PC-3 (cell line): ENCODE results near the gene EBPL. TPM values are rescaled to one million over a fixed set of nuclear protein-coding genes. Genes with fewer than 3 reads are reported as not detected.

Experiments
- ATAC-seq: fragments of 200-7000 bp; cut with Tn5 transposase; 2 replicates; pipeline ENCODE4 v1.9.1; 2020; ENCODE audit warnings: mild to moderate bottlenecking, moderate library complexity
- BruUV-seq: library from RNA; stranded (reverse); fragments of 400-500 nt; replicated peaks from 2 replicates; lab custom pipeline; 2021; lab: Mats Ljungman, UMichigan
- CTCF ChIA-PET: fragments of 300-600 bp; sonication (Branson Sonifier 250); formaldehyde crosslinking; loops from one replicate; lab custom pipeline; 2022; ENCODE audit warnings: antibody characterized with exemption; lab: Charles Lee
- POLR2A ChIA-PET: fragments of 300-600 bp; sonication (Branson Sonifier 250); formaldehyde crosslinking; loops from one replicate; lab custom pipeline; 2022; ENCODE audit warnings: antibody characterized with exemption; ENCODE audit not compliant: unreplicated experiment; lab: Charles Lee
- DNase-seq: peaks from one replicate; pipeline ENCODE4 v3.0.0-alpha.2; 2015
- H2AFZ ChIP-seq: fragments of 300-600 bp; sonication (generic); 2 replicates; pipeline ENCODE4 v1.6.0; 2016; ENCODE audit warnings: antibody characterized with exemption, low read length
- H3F3A ChIP-seq: fragments of 300-600 bp; sonication (generic); one replicate; pipeline ENCODE4 v1.6.0; 2017; ENCODE audit warnings: antibody characterized with exemption, low read length, control low read depth, mild to moderate bottlenecking; ENCODE audit not compliant: unreplicated experiment
- H3K27ac ChIP-seq: fragments of 300-600 bp; sonication (generic); 2 replicates; pipeline ENCODE4 v1.5.1; 2016; ENCODE audit warnings: mild to moderate bottlenecking, low read length
- H3K27me3 ChIP-seq: fragments of 300-600 bp; sonication (generic); 2 replicates; pipeline ENCODE4 v1.6.1; 2016; ENCODE audit warnings: low read length, mixed read lengths
- H3K36me3 ChIP-seq: fragments of 300-600 bp; sonication (generic); 2 replicates; pipeline ENCODE4 v1.6.1; 2016; ENCODE audit warnings: low read depth, mixed run types, low read length, mixed read lengths
- H3K4me1 ChIP-seq: fragments of 300-600 bp; sonication (generic); 2 replicates; pipeline ENCODE4 v1.5.1; 2016; ENCODE audit warnings: low read length; ENCODE audit not compliant: insufficient read depth
- H3K4me2 ChIP-seq: fragments of 300-600 bp; sonication (generic); 2 replicates; pipeline ENCODE4 v1.6.0; 2016; ENCODE audit warnings: low read length
- H3K4me3 ChIP-seq: fragments of 300-600 bp; sonication (generic); 2 replicates; pipeline ENCODE4 v1.5.1; 2016; ENCODE audit warnings: mild to moderate bottlenecking, low read length, mixed read lengths
- H3K79me2 ChIP-seq: fragments of 300-600 bp; sonication (generic); 2 replicates; pipeline ENCODE4 v1.6.1; 2017; ENCODE audit warnings: low read length, mixed read lengths
- H3K9ac ChIP-seq: fragments of 300-600 bp; sonication (generic); 2 replicates; pipeline ENCODE4 v1.6.0; 2016; ENCODE audit warnings: mild to moderate bottlenecking, low read length
- H3K9me2 ChIP-seq: fragments of 300-600 bp; sonication (generic); replicated peaks from 2 replicates; pipeline ENCODE4 v1.6.1; 2016; ENCODE audit warnings: mixed run types, low read length, mixed read lengths
- H3K9me3 ChIP-seq: fragments of 300-600 bp; sonication (generic); 2 replicates; pipeline ENCODE4 v1.6.1; 2016; ENCODE audit warnings: low read length, mixed read lengths
- H4K20me1 ChIP-seq: fragments of 300-600 bp; sonication (generic); 2 replicates; pipeline ENCODE4 v1.6.1; 2016; ENCODE audit warnings: low read length, mixed read lengths
- CTCF ChIP-seq: fragments of 300-600 bp; sonication (generic); conservative IDR thresholded peaks from 2 replicates; pipeline ENCODE4 v1.5.1; 2017; ENCODE audit warnings: antibody characterized with exemption, low read depth, mild to moderate bottlenecking, low read length
- EZH2 ChIP-seq: fragments of 300-600 bp; sonication (generic); IDR thresholded peaks from one replicate; pipeline ENCODE4 v1.6.1; 2017; ENCODE audit warnings: antibody characterized with exemption, mild to moderate bottlenecking, low read length; ENCODE audit not compliant: unreplicated experiment
- EZH2phosphoT487 ChIP-seq: fragments of 300-600 bp; sonication (generic); IDR thresholded peaks from 2 replicates; pipeline ENCODE4 v1.6.1; 2018; ENCODE audit warnings: mild to moderate bottlenecking, antibody characterized with exemption, low read length, borderline replicate concordance
- intact Hi-C: fragments of 100-400 bp; cut with micrococcal nuclease; formaldehyde crosslinking; loops from 2 replicates; pipeline ENCODE4 v1.9.0; 2023
- total RNA-seq: library from RNA; depleted of rRNA; stranded (reverse); fragments of >200 nt; gene quantifications from 2 replicates; pipeline ENCODE4 v1.2.3, GENCODE V29; 2014

EBPL gene
- total RNA-seq, 1 experiment from 2014 or later = 108 TPM

GRCh38 chr13:49643035-49643646, 48.1 kb downstream of the EBPL start:
- no peaks in the 10 kb centered on the region for H3K9me3 ChIP-seq
- no peak overlapping the region for H3K4me3 ChIP-seq
- H2AFZ ChIP-seq = no peak overlapping the region
- H4K20me1 ChIP-seq = no peaks in the 10 kb centered on the region
- no TSS peak for BruUV-seq
- no peaks in the 10 kb centered on the region for H3K79me2 ChIP-seq
- ChIA-PET CTCF (no interaction called here), POLR2A (no interaction called here)
- ATAC-seq (no peak), DNase-seq (no peak)
- intact Hi-C loops = no loop called here
- no peaks in the 10 kb centered on the region for H3K27me3 ChIP-seq
- no peak overlapping the region for H3K27ac ChIP-seq
- H3K9ac ChIP-seq = no peak overlapping the region
- H3K4me2 ChIP-seq = no peak overlapping the region
- H3F3A ChIP-seq = no peaks in the 10 kb centered on the region
- no peaks in the 10 kb centered on the region for H3K9me2 ChIP-seq
- H3K4me1 ChIP-seq = peaks cover 4% of the 10 kb centered on the region; the same call in 1 of the 2 replicates
- TF ChIP-seq CTCF (no peak), EZH2phosphoT487 (no peak), EZH2 (no peak)
- no peaks in the 10 kb centered on the region for H3K36me3 ChIP-seq

- intact Hi-C loops = no loop called here
- H3K9ac ChIP-seq = no peak overlapping the region
- no peaks in the 10 kb centered on the region for H4K20me1 ChIP-seq
- TF ChIP-seq EZH2 = no peak
- no peak for TF ChIP-seq CTCF
- TF ChIP-seq EZH2phosphoT487 = no peak
- H2AFZ ChIP-seq = peak overlapping the region; percentile 46
- H3K9me3 ChIP-seq = no peaks in the 10 kb centered on the region
- no peaks in the 10 kb centered on the region for H3K36me3 ChIP-seq
- ChIA-PET CTCF (no interaction called here), POLR2A (interaction anchor here (0.7 kb wide), 1 partner anchor 140 kb away, joined by 4 read pairs; no protein-coding TSS in a partner anchor)
- H3F3A ChIP-seq = no peaks in the 10 kb centered on the region
- no peaks in the 10 kb centered on the region for H3K27me3 ChIP-seq
- DNase-seq = peak; percentile 36
- no peaks in the 10 kb centered on the region for H3K79me2 ChIP-seq
- no peaks in the 10 kb centered on the region for H3K9me2 ChIP-seq
- peaks cover 4% of the 10 kb centered on the region; the same call in 1 of the 2 replicates for H3K4me1 ChIP-seq
- BruUV-seq = no TSS peak
- no peak overlapping the region for H3K27ac ChIP-seq
- no peak overlapping the region for H3K4me3 ChIP-seq
- no peak overlapping the region for H3K4me2 ChIP-seq
- peak; percentile 77 for ATAC-seq
These were observed 49.4 kb downstream of the EBPL start for GRCh38 chr13:49641801-49642291.

- DNase-seq = no peak
- Histone ChIP-seq H3K9me2 (no peaks in the 10 kb centered on the region), H3F3A (no peaks in the 10 kb centered on the region), H3K4me2 (no peak overlapping the region), H3K9ac (no peak overlapping the region), H3K4me1 (peaks cover 4% of the 10 kb centered on the region; the same call in 1 of the 2 replicates), H3K27me3 (no peaks in the 10 kb centered on the region), H3K9me3 (no peaks in the 10 kb centered on the region), H3K36me3 (no peaks in the 10 kb centered on the region), H3K79me2 (no peaks in the 10 kb centered on the region), H3K4me3 (no peak overlapping the region), H4K20me1 (no peaks in the 10 kb centered on the region), H3K27ac (no peak overlapping the region), H2AFZ (no peak overlapping the region)
- intact Hi-C loops = no loop called here
- TF ChIP-seq EZH2 (no peak), EZH2phosphoT487 (no peak), CTCF (no peak)
- ChIA-PET POLR2A (no interaction called here), CTCF (no interaction called here)
- no TSS peak for BruUV-seq
- ATAC-seq = no peak
These were observed 52.6 kb downstream of the EBPL start for GRCh38 chr13:49638744-49639072.
